Measurements from ENCODE around the gene PEDS1.

- TF ChIP-seq CTCF (IDR thresholded peaks at IDR 0.05) (no peak), POLR2AphosphoS5 (IDR thresholded peaks at IDR 0.05; ENCODE audit: insufficient read depth in 1 of 2, low read depth in 1 of 2) (no peak)
Measured at GRCh38 chr20:50196248-50196647, 42.7 kb upstream of the PEDS1 start.

Data from vagina (tissue), 2 donors.